ENCODE measurements around the gene UMODL1. TPM values are rescaled to one million over a fixed set of nuclear protein-coding genes. Genes with fewer than 3 reads are reported as not detected.

Gene UMODL1
- total RNA-seq, 1 donor from 2014 or later, result not detected

DNA sequence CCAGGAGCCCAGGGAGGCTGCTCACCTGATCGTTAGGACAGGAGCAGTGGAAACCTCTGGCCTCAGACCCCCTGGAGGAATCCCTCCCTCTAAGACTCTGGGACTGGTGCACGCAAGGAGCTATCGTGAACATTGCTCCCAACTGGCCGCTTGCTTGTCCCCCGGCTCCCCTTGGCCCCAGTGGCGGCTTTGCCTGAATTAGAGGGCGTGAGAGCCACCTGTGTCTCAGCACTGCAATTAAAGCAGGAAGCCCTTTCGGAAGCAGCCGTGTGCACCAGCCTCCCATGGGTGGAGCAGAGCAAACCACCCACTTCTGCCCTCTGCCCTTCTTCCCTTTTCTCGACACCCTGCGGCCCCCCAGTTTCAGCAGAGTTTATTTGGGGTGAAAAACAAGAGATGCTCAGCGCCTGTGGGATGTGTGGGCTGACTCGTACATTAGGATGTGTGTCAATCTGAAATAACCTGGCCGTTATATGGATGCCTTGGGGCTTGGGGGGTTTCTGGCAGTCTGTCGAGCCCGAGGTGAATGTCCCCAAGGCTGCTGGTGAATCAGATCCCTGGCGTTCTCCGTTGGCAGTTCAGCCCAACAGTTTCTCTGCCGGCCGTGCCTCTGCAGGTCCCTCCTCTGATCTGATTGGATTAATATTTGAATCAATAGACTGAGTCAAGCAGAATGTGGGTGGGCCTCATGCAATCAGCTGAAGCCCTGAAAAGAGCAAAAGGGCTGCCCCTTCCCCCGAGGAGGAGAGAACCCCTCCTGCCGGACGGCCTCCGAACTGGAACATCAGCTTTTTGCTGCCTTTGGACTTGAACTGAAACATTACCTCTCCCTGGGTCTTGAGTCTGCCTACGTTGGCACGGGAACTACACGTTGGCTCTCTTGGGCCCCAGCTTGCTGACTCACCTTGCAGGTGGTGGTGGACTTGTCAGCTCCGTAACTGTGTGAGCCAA lies 7.3 kb upstream of the UMODL1 start:
- Histone ChIP-seq H3K4me1 (ENCODE audit: control insufficient read depth in 3 of 3, insufficient read depth in 3 of 3, low read length in 3 of 3) (peaks cover 0 to 13% (median 10%) of the 10 kb centered on the region in 3 donors), H3K27me3 (ENCODE audit: control insufficient read depth in 3 of 3, insufficient read depth in 3 of 3, low read length in 3 of 3) (peaks cover 32 to 42% (median 33%) of the 10 kb centered on the region in 3 donors)

DNA sequence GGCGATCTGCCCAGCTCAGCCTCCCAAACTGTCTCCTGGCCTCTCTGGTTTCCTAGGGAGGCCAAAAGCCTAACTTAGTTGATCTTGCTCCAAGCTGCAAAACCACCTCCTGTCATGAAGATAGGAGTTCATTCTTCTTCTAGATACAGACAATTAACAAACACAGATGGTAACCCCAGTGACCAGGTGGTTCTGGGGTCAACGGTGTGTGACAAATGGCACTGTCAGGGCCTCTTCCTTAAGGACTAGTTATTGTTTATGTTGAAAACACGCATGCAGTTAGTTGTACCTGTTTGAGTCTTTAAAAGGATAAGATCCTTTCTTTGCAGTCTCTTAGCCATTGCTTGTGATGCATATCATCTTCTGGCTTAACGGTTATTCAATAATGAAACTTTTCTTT lies 4.6 kb upstream of the UMODL1 start:
- H3K36me3 ChIP-seq (ENCODE audit: control insufficient read depth in 3 of 3, insufficient read depth in 3 of 3, low read length in 3 of 3), result no peaks in the 10 kb centered on the region

More for the DNA sequence above, 7.3 kb upstream of the UMODL1 start:
- Histone ChIP-seq H3K4me3 (ENCODE audit: low read length in 3 of 3) (no peak overlapping the region), H3K9me3 (ENCODE audit: control insufficient read depth in 3 of 3, low read length in 3 of 3) (no peaks in the 10 kb centered on the region), H3K27ac (ENCODE audit: low read depth, low read length) (no peak overlapping the region), H3K9ac (ENCODE audit: low read depth in 1 of 3, low read length in 3 of 3) (no peak overlapping the region), H3K36me3 (ENCODE audit: control insufficient read depth in 3 of 3, insufficient read depth in 3 of 3, low read length in 3 of 3) (no peaks in the 10 kb centered on the region)

DNA sequence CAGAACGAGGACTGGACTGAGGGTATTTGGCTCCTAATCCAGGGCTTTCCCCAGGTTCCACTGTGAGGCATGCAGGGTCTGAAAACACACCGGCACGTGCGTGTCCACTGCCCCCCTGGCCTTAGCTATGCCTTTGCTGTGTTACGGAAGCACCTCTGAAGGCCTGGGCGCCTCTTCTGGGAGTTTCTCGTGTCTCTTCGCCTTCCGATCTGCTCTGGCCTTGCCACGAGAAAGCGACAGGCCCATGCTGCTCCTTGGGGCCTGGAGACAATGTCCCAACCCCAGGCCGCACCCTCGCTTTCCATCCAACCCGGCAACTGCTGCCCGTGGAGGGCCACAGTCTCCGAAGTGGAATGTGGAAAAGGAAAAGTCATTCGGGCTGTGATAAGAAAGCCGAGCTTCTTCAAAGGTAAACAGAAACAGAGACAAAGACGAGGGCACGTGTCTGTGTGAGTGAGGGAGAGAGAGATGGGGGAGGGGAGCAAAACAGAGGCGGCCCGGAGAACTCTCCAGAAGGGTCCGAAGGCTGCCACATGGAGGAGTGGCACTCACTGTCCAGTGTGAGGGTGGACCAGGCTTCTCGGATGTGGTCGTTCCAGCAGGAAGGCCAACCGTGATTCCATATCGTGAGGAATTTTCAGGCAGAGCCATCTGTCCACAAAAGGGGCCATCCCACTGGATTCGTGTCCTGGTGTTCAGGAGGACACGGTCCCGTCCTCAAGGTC lies 3.4 kb upstream of the UMODL1 start:
- Histone ChIP-seq H3K27me3 (ENCODE audit: control insufficient read depth in 3 of 3, insufficient read depth in 3 of 3, low read length in 3 of 3) (peaks cover 33 to 41% (median 40%) of the 10 kb centered on the region in 3 donors), H3K9me3 (ENCODE audit: control insufficient read depth in 3 of 3, low read length in 3 of 3) (no peaks in the 10 kb centered on the region), H3K4me1 (ENCODE audit: control insufficient read depth in 3 of 3, insufficient read depth in 3 of 3, low read length in 3 of 3) (peaks cover 0 to 13% (median 10%) of the 10 kb centered on the region in 3 donors)

More for the DNA sequence above, 4.6 kb upstream of the UMODL1 start:
- H3K4me1 ChIP-seq (ENCODE audit: control insufficient read depth in 3 of 3, insufficient read depth in 3 of 3, low read length in 3 of 3), result peaks cover 0 to 13% (median 10%) of the 10 kb centered on the region in 3 donors
- no peak overlapping the region for H3K27ac ChIP-seq (ENCODE audit: low read depth, low read length)
- no peak overlapping the region for H3K4me3 ChIP-seq (ENCODE audit: low read length in 3 of 3)
- peaks cover 32 to 42% (median 41%) of the 10 kb centered on the region in 3 donors for H3K27me3 ChIP-seq (ENCODE audit: control insufficient read depth in 3 of 3, insufficient read depth in 3 of 3, low read length in 3 of 3)
- no peaks in the 10 kb centered on the region for H3K9me3 ChIP-seq (ENCODE audit: control insufficient read depth in 3 of 3, low read length in 3 of 3)
- no peak overlapping the region for H3K9ac ChIP-seq (ENCODE audit: low read depth in 1 of 3, low read length in 3 of 3)

GRCh38 chr21:42068256-42068545 lies 2.9 kb upstream of the UMODL1 start:
- H3K36me3 ChIP-seq (ENCODE audit: control insufficient read depth in 3 of 3, insufficient read depth in 3 of 3, low read length in 3 of 3), result no peaks in the 10 kb centered on the region
- H3K27ac ChIP-seq (ENCODE audit: low read depth, low read length), result no peak overlapping the region
- H3K4me1 ChIP-seq (ENCODE audit: control insufficient read depth in 3 of 3, insufficient read depth in 3 of 3, low read length in 3 of 3), result peaks cover 0 to 11% (median 5%) of the 10 kb centered on the region in 3 donors
- H3K27me3 ChIP-seq (ENCODE audit: control insufficient read depth in 3 of 3, insufficient read depth in 3 of 3, low read length in 3 of 3), result peaks cover 34 to 42% (median 38%) of the 10 kb centered on the region in 3 donors
- no peak overlapping the region for H3K9ac ChIP-seq (ENCODE audit: low read depth in 1 of 3, low read length in 3 of 3)
- H3K4me3 ChIP-seq (ENCODE audit: low read length in 3 of 3), result no peak overlapping the region
- H3K9me3 ChIP-seq (ENCODE audit: control insufficient read depth in 3 of 3, low read length in 3 of 3), result no peaks in the 10 kb centered on the region

More for the DNA sequence above, 3.4 kb upstream of the UMODL1 start:
- no peak overlapping the region for H3K27ac ChIP-seq (ENCODE audit: low read depth, low read length)
- no peak overlapping the region for H3K9ac ChIP-seq (ENCODE audit: low read depth in 1 of 3, low read length in 3 of 3)
- no peak overlapping the region for H3K4me3 ChIP-seq (ENCODE audit: low read length in 3 of 3)
- H3K36me3 ChIP-seq (ENCODE audit: control insufficient read depth in 3 of 3, insufficient read depth in 3 of 3, low read length in 3 of 3), result no peaks in the 10 kb centered on the region

- H3K27ac ChIP-seq (ENCODE audit: low read depth, low read length), result no peak overlapping the region
- no peaks in the 10 kb centered on the region for H3K9me3 ChIP-seq (ENCODE audit: control insufficient read depth in 3 of 3, low read length in 3 of 3)
- H3K4me3 ChIP-seq (ENCODE audit: low read length in 3 of 3), result no peak overlapping the region
- no peak overlapping the region for H3K9ac ChIP-seq (ENCODE audit: low read depth in 1 of 3, low read length in 3 of 3)
- no peaks in the 10 kb centered on the region for H3K36me3 ChIP-seq (ENCODE audit: control insufficient read depth in 3 of 3, insufficient read depth in 3 of 3, low read length in 3 of 3)
- peaks cover 0 to 7% (median 3%) of the 10 kb centered on the region in 3 donors for H3K4me1 ChIP-seq (ENCODE audit: control insufficient read depth in 3 of 3, insufficient read depth in 3 of 3, low read length in 3 of 3)
- peaks cover 35 to 42% (median 38%) of the 10 kb centered on the region in 3 donors for H3K27me3 ChIP-seq (ENCODE audit: control insufficient read depth in 3 of 3, insufficient read depth in 3 of 3, low read length in 3 of 3)
Observed at GRCh38 chr21:42068592-42068991, 2.5 kb upstream of the UMODL1 start.

DNA sequence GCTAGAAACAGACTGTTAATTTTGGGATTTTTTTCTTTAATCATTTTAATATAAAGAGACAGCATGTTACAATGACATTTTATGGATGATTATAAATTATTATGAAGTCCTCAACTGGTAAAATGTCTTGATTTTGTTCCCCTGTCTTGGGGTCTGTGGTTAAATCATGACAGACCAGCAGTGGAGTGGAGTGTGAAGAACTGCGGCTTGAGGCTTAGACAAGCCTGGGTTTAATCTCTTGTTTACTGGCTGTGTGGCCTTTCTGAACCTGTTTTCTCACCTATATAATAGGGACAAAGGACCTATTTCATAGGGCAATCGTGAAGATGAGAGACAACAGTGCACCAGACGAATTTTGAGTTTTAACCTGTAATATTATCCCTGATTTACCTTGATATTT lies 1.8 kb upstream of the UMODL1 start:
- Histone ChIP-seq H3K4me3 (ENCODE audit: low read length in 3 of 3) (no peak overlapping the region), H3K27me3 (ENCODE audit: control insufficient read depth in 3 of 3, insufficient read depth in 3 of 3, low read length in 3 of 3) (peaks cover 35 to 44% (median 37%) of the 10 kb centered on the region in 3 donors), H3K36me3 (ENCODE audit: control insufficient read depth in 3 of 3, insufficient read depth in 3 of 3, low read length in 3 of 3) (no peaks in the 10 kb centered on the region), H3K9ac (ENCODE audit: low read depth in 1 of 3, low read length in 3 of 3) (no peak overlapping the region), H3K9me3 (ENCODE audit: control insufficient read depth in 3 of 3, low read length in 3 of 3) (no peaks in the 10 kb centered on the region), H3K27ac (ENCODE audit: low read depth, low read length) (no peak overlapping the region), H3K4me1 (ENCODE audit: control insufficient read depth in 3 of 3, insufficient read depth in 3 of 3, low read length in 3 of 3) (peaks cover 0 to under 1% (median under 1%) of the 10 kb centered on the region in 3 donors)

DNA sequence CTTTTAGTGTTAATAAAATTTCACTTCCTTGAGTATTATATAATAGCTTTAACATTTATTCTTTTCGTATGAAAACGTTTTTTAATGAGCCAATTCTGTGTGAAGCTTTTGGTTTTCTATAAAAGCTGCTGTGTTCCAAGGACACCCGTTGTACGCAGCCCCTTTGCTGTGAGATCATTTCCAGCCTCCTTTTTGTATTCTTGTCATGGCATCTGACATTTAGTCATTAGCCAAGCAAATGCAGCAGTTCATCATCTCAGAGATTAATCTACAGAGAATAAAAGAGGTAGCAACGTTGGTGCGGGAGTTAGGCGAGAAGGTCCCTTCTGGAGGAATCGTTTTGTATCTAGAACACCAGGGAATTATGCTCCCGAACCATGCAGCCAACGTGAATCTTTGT lies 1.3 kb upstream of the UMODL1 start:
- Histone ChIP-seq H3K9ac (ENCODE audit: low read depth in 1 of 3, low read length in 3 of 3) (no peak overlapping the region), H3K27ac (ENCODE audit: low read depth, low read length) (no peak overlapping the region), H3K4me1 (ENCODE audit: control insufficient read depth in 3 of 3, insufficient read depth in 3 of 3, low read length in 3 of 3) (no peaks in the 10 kb centered on the region), H3K4me3 (ENCODE audit: low read length in 3 of 3) (no peak overlapping the region), H3K36me3 (ENCODE audit: control insufficient read depth in 3 of 3, insufficient read depth in 3 of 3, low read length in 3 of 3) (no peaks in the 10 kb centered on the region), H3K9me3 (ENCODE audit: control insufficient read depth in 3 of 3, low read length in 3 of 3) (no peaks in the 10 kb centered on the region), H3K27me3 (ENCODE audit: control insufficient read depth in 3 of 3, insufficient read depth in 3 of 3, low read length in 3 of 3) (peaks cover 36 to 44% (median 37%) of the 10 kb centered on the region in 3 donors)

- Histone ChIP-seq H3K4me3 (ENCODE audit: low read length in 3 of 3) (no peak overlapping the region), H3K27ac (ENCODE audit: low read depth, low read length) (no peak overlapping the region)
Observed at GRCh38 chr21:42073145-42074099, 2.3 kb downstream of the UMODL1 start.

DNA sequence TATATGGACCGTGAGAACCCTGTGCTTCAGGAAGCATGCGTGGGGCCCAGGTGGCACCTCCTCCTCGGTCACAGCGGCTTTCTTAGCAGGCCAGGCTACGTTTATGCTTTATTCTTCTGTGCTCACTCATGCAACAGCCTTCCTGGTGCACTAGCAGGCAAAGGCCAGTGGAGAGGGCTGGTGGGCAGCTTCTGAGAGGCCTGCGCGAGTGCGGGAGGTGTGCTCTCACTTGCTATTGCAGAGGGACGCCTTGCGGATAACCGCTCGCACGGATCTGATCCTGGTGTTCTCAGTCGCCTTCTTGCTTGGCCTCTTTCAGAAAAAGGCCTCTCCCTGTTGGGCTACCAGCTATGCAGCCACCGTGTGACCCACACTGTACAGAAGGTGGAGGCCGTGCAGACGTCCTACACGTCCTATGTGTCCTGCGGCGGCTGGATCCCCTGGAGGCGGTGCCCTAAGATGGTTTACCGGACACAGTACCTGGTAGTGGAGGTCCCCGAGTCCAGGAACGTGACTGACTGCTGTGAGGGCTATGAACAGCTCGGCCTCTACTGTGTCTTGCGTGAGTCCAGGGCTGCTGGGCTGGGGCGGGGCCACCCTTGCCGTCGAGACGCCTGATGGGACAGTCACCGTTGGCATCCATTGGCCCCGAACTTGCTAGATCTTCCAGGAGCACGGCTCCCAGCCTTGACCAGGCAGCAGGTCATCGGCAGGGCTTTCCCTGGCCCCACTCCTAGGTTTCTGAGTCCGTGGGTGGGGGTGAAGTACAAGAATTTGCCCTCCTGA lies 4.8 kb downstream of the UMODL1 start:
- Histone ChIP-seq H3K4me1 (ENCODE audit: control insufficient read depth in 3 of 3, insufficient read depth in 3 of 3, low read length in 3 of 3) (peaks cover 2 to 10% (median 4%) of the 10 kb centered on the region in 3 donors), H3K27ac (ENCODE audit: low read depth, low read length) (no peak overlapping the region), H3K27me3 (ENCODE audit: control insufficient read depth in 3 of 3, insufficient read depth in 3 of 3, low read length in 3 of 3) (peaks cover 19 to 32% (median 25%) of the 10 kb centered on the region in 3 donors), H3K4me3 (ENCODE audit: low read length in 3 of 3) (no peak overlapping the region), H3K36me3 (ENCODE audit: control insufficient read depth in 3 of 3, insufficient read depth in 3 of 3, low read length in 3 of 3) (no peaks in the 10 kb centered on the region), H3K9ac (ENCODE audit: low read depth in 1 of 3, low read length in 3 of 3) (no peak overlapping the region), H3K9me3 (ENCODE audit: control insufficient read depth in 3 of 3, low read length in 3 of 3) (no peaks in the 10 kb centered on the region)

More at GRCh38 chr21:42073145-42074099, 2.3 kb downstream of the UMODL1 start:
- no peak overlapping the region for H3K9ac ChIP-seq (ENCODE audit: low read depth in 1 of 3, low read length in 3 of 3)
- no peaks in the 10 kb centered on the region for H3K9me3 ChIP-seq (ENCODE audit: control insufficient read depth in 3 of 3, low read length in 3 of 3)
- H3K4me1 ChIP-seq (ENCODE audit: control insufficient read depth in 3 of 3, insufficient read depth in 3 of 3, low read length in 3 of 3), result no peaks in the 10 kb centered on the region
- no peaks in the 10 kb centered on the region for H3K36me3 ChIP-seq (ENCODE audit: control insufficient read depth in 3 of 3, insufficient read depth in 3 of 3, low read length in 3 of 3)
- H3K27me3 ChIP-seq (ENCODE audit: control insufficient read depth in 3 of 3, insufficient read depth in 3 of 3, low read length in 3 of 3), result peaks cover 27 to 37% (median 29%) of the 10 kb centered on the region in 3 donors

Data from skeletal muscle tissue (tissue), 4 donors.